Measurements from ENCODE around the gene SEC14L2. TPM values are rescaled to one million over a fixed set of nuclear protein-coding genes. Genes with fewer than 3 reads are reported as not detected.

The SEC14L2 gene
- total RNA-seq, 1 experiment from 2014 or later, result 8.2 TPM

GRCh38 chr22:30392661-30393321, 4.0 kb upstream of the SEC14L2 start:
- H3K4ac ChIP-seq (ENCODE audit: low read depth, low read length), result no peak overlapping the region
- peaks cover 0 to 8% (median 5%) of the 10 kb centered on the region in 3 experiments; a peak in 3 of 7 replicates for H3K36me3 Mint-ChIP-seq (ENCODE audit: insufficient read depth in 1 of 3, low read depth in 3 of 3)
- no peak overlapping the region for H3T11ph ChIP-seq (ENCODE audit: low read length)
- H3K9ac ChIP-seq (ENCODE audit: extremely low read depth, insufficient read length, low read length), result no peak overlapping the region
- peaks cover 25% of the 10 kb centered on the region for H3K27me3 Mint-ChIP-seq (ENCODE audit: low read depth)
- peaks cover 7% of the 10 kb centered on the region for H3K23me2 ChIP-seq (ENCODE audit: insufficient read length, low read depth, low read length, poor library complexity, severe bottlenecking)
- no peaks in the 10 kb centered on the region for H4K20me1 ChIP-seq (ENCODE audit: control insufficient read depth, insufficient read depth, insufficient read length)
- H4K5ac ChIP-seq (ENCODE audit: insufficient read length, low read depth, low read length), result no peak overlapping the region
- H3K56ac ChIP-seq (ENCODE audit: insufficient read length, low read depth, low read length), result no peak overlapping the region
- no peak overlapping the region for H3K14ac ChIP-seq (ENCODE audit: insufficient read depth, low read length)
- H3K79me1 ChIP-seq (ENCODE audit: insufficient read depth, low read depth, low read length, poor library complexity, severe bottlenecking), result no peaks in the 10 kb centered on the region
- H2BK120ac ChIP-seq (ENCODE audit: low read depth, low read length, poor library complexity, severe bottlenecking), result no peak overlapping the region
- H4K8ac ChIP-seq (replicated peaks; ENCODE audit: insufficient read length, low read depth, low read length), result no peak overlapping the region
- DNase-seq, result no peak
- H3K9me3 ChIP-seq (ENCODE audit: control insufficient read depth, low read depth, low read length), result no peaks in the 10 kb centered on the region
- peaks cover 4% of the 10 kb centered on the region; the same call in 1 of the 2 replicates for H3K27me3 ChIP-seq (ENCODE audit: insufficient read depth, low read length)
- H3K4me2 ChIP-seq (ENCODE audit: insufficient read depth, insufficient read length, low read length), result no peak overlapping the region
- no peak overlapping the region; a peak in 1 of 5 replicates for H3K4me3 Mint-ChIP-seq
- H2BK20ac ChIP-seq (ENCODE audit: low read depth, low read length, poor library complexity, severe bottlenecking), result no peak overlapping the region
- no peak overlapping the region for H2BK5ac ChIP-seq (ENCODE audit: insufficient read length, low read length)
- H4K91ac ChIP-seq (ENCODE audit: insufficient read length, low read depth, low read length), result no peak overlapping the region
- no peak overlapping the region for H3K23ac ChIP-seq (ENCODE audit: insufficient read length, low read depth, low read length)
- no peak overlapping the region for H3K27ac ChIP-seq (ENCODE audit: insufficient read length, low read depth, low read length)
- no CpG with 5 or more reads among the region's 9 CpGs for WGBS (ENCODE audit: extremely low coverage, insufficient read length, low lambda C conversion rate)
- H2AFZ ChIP-seq (ENCODE audit: low read length), result no peak overlapping the region
- no peak overlapping the region for H2AK5ac ChIP-seq (ENCODE audit: insufficient read length, low read length)
- peaks cover 29 to 38% of the 10 kb centered on the region in 2 experiments for H3K4me1 Mint-ChIP-seq
- H3K4me1 ChIP-seq (ENCODE audit: insufficient read depth, low read length), result peaks cover 3% of the 10 kb centered on the region; the same call in 1 of the 2 replicates
- H2BK12ac ChIP-seq (ENCODE audit: insufficient read length, low read depth, low read length), result no peak overlapping the region
- H3K9me3 Mint-ChIP-seq, result peaks cover 5 to 11% of the 10 kb centered on the region in 2 experiments
- TF ChIP-seq, protein P1, sequence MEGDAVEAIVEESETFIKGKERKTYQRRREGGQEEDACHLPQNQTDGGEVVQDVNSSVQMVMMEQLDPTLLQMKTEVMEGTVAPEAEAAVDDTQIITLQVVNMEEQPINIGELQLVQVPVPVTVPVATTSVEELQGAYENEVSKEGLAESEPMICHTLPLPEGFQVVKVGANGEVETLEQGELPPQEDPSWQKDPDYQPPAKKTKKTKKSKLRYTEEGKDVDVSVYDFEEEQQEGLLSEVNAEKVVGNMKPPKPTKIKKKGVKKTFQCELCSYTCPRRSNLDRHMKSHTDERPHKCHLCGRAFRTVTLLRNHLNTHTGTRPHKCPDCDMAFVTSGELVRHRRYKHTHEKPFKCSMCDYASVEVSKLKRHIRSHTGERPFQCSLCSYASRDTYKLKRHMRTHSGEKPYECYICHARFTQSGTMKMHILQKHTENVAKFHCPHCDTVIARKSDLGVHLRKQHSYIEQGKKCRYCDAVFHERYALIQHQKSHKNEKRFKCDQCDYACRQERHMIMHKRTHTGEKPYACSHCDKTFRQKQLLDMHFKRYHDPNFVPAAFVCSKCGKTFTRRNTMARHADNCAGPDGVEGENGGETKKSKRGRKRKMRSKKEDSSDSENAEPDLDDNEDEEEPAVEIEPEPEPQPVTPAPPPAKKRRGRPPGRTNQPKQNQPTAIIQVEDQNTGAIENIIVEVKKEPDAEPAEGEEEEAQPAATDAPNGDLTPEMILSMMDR (conservative IDR thresholded peaks at IDR 0.05), result no peak
- H3K27ac Mint-ChIP-seq, result peak overlapping the region in 2 of 3 experiments; percentile 65 to 72; a peak in 3 of 7 replicates
- H2BK15ac ChIP-seq (ENCODE audit: low read depth, low read length), result no peak overlapping the region
- H3K79me2 ChIP-seq (ENCODE audit: insufficient read depth, low read length), result no peaks in the 10 kb centered on the region
- H3K18ac ChIP-seq (ENCODE audit: insufficient read length, low read depth, low read length), result no peak overlapping the region
